ENCODE data around the gene HNF1A.

HNF1A gene

DNA sequence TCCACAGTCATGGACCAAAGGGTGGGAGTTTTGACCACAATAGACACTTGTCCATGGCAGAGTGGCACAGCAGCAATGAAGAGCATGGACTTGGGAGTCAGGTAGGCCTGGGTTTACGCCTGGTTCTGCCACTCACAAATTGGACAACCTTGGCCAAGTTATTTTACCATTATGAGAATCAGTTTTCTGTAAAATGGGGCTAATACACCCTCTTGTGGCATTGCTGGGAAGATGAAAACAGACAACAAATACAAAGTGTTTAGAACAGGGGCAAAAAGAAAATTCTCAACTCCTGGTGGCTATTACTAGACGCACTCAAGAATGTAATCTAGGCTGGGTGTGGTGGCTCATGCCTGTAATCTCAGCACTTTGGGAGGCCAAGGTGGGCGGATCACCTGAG lies 35.4 kb downstream of the HNF1A start:
- no peaks in the 10 kb centered on the region for H3F3A ChIP-seq (ENCODE audit: low read depth)
- peaks cover 9% of the 10 kb centered on the region for H3K79me2 ChIP-seq (ENCODE audit: insufficient read depth, low read length)
- no peak overlapping the region for H3K4me3 ChIP-seq (ENCODE audit: low read length, poor library complexity, severe bottlenecking)
- no peaks in the 10 kb centered on the region for H4K20me1 ChIP-seq (ENCODE audit: insufficient read depth, low read length, poor library complexity, severe bottlenecking)
- no peaks in the 10 kb centered on the region for H3K9me2 ChIP-seq (replicated peaks; ENCODE audit: low read depth, low read length)
- peaks cover 7% of the 10 kb centered on the region; the same call in 1 of the 2 replicates for H3K36me3 ChIP-seq (ENCODE audit: insufficient read depth, low read length)
- no peak overlapping the region for H2AFZ ChIP-seq (ENCODE audit: low read length)
- no peak for TF ChIP-seq EZH2phosphoT487 (IDR thresholded peaks at IDR 0.05; ENCODE audit: borderline replicate concordance)
- TF ChIP-seq, protein P1, sequence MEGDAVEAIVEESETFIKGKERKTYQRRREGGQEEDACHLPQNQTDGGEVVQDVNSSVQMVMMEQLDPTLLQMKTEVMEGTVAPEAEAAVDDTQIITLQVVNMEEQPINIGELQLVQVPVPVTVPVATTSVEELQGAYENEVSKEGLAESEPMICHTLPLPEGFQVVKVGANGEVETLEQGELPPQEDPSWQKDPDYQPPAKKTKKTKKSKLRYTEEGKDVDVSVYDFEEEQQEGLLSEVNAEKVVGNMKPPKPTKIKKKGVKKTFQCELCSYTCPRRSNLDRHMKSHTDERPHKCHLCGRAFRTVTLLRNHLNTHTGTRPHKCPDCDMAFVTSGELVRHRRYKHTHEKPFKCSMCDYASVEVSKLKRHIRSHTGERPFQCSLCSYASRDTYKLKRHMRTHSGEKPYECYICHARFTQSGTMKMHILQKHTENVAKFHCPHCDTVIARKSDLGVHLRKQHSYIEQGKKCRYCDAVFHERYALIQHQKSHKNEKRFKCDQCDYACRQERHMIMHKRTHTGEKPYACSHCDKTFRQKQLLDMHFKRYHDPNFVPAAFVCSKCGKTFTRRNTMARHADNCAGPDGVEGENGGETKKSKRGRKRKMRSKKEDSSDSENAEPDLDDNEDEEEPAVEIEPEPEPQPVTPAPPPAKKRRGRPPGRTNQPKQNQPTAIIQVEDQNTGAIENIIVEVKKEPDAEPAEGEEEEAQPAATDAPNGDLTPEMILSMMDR (conservative IDR thresholded peaks at IDR 0.05; ENCODE audit: low read length): peak; percentile 36; the same call in 1 of the 2 replicates
- no peak overlapping the region for H3K4me2 ChIP-seq (ENCODE audit: low read depth, low read length, poor library complexity, severe bottlenecking)
- no peaks in the 10 kb centered on the region for H3K27me3 ChIP-seq (ENCODE audit: insufficient read depth, low read length, poor library complexity, severe bottlenecking)
- H3K9ac ChIP-seq (ENCODE audit: low read depth, low read length, poor library complexity, severe bottlenecking): no peak overlapping the region
- H3K9me3 ChIP-seq (ENCODE audit: insufficient read depth, low read depth, low read length): no peaks in the 10 kb centered on the region
- peaks cover 13% of the 10 kb centered on the region for H3K4me1 ChIP-seq (ENCODE audit: insufficient read depth, low read length, poor library complexity, severe bottlenecking)

DNA sequence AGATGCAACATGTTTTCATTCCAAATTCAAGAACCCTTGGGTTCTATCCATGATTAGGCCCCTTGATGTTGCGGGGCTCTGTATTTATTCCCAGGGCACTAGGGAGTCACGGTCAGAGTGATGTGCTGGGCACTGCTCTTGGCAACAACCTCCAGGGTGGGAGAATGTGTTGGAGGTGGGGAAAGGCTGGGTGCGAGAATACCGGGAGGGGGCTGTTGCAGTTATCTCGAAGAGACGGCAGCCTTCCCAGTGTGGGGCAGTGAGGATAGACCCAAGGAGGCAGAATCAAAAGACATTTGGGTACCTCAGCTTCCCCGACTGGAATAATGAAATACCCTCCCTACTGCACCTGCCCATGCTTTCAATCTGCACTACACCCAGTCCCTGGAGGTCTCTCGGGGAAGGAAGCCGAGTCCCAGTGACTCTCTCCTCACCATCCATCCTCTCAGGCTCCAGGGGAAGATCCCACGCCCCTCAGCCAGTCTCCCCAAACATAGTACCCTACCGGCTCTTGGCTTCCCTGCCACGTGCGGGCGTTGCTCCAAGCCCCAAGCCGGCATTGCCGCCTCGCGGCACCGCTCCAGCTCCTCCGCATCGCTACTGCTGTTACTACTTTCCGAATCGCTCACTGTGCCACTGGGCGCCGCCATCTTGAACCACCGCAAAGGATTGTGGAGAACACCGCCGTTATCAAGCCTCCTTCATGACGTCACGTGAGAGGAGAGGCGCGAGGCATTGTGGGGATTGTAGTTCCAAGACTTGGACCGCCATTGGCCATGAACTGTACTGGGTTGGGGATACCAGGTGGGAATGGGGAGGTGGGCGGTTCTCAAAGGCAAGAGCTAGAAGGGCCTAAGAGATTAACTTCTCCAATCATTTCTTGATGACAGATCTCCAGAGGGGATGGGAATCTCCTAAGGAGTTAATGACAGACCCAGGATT lies 37.8 kb downstream of the HNF1A start, which contains the start of gene C12orf43:
Gene C12orf43 (minus strand): TSS at position 663 of the 942 bp plus-strand sequence. CDS start 13 bp downstream, at position 650.
- H3K9ac ChIP-seq (ENCODE audit: low read depth, low read length, poor library complexity, severe bottlenecking): peak within 1 kb of the TSS; percentile 70
- H2AFZ ChIP-seq (ENCODE audit: low read length): peak within 1 kb of the TSS; percentile 71
- peaks cover 9% of the 10 kb centered on the region for H3K79me2 ChIP-seq (ENCODE audit: insufficient read depth, low read length)
- peak within 1 kb of the TSS; percentile 84 for H3K4me3 ChIP-seq (ENCODE audit: low read length, poor library complexity, severe bottlenecking)
- H3K9me3 ChIP-seq (ENCODE audit: insufficient read depth, low read depth, low read length): no peaks in the 10 kb centered on the region
- H3K36me3 ChIP-seq (ENCODE audit: insufficient read depth, low read length): no peaks in the 10 kb centered on the region
- no peaks in the 10 kb centered on the region for H3K27me3 ChIP-seq (ENCODE audit: insufficient read depth, low read length, poor library complexity, severe bottlenecking)
- peak within 1 kb of the TSS; percentile 88 for H3K4me2 ChIP-seq (ENCODE audit: low read depth, low read length, poor library complexity, severe bottlenecking)
- H4K20me1 ChIP-seq (ENCODE audit: insufficient read depth, low read length, poor library complexity, severe bottlenecking): no peaks in the 10 kb centered on the region
- peaks cover 13% of the 10 kb centered on the region for H3K4me1 ChIP-seq (ENCODE audit: insufficient read depth, low read length, poor library complexity, severe bottlenecking)
- no peaks in the 10 kb centered on the region for H3K9me2 ChIP-seq (replicated peaks; ENCODE audit: low read depth, low read length)
- TF ChIP-seq, protein P1 (conservative IDR thresholded peaks at IDR 0.05; ENCODE audit: low read length): no peak
- TF ChIP-seq EZH2phosphoT487 (IDR thresholded peaks at IDR 0.05; ENCODE audit: borderline replicate concordance): no peak
- H3F3A ChIP-seq (ENCODE audit: low read depth): no peaks in the 10 kb centered on the region

DNA sequence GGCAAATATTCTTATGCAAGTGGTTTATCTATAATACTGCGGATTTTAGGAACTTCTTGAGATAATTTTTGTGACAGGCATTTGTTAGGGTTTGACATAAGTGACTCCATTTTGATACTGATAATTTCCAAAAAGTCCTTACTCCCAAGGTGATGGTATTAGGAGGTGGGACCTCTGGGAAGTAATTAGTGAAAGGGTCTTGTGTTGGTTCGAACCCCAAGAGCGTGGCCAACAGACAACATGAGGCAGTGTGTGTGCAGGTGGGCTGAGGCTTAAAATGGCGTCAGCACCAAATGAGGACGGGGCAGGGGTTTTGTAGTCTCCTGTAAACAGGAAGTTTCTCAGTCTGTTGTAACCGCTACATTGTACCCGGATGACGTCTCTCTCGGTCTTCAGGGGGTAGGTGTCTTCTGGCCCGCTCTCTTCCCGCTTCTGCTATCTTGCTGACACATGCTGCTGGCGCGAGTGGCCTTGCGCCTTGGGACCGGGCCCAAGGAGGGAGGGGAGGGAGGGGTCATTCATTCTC lies 39.7 kb downstream of the HNF1A start:
- no peaks in the 10 kb centered on the region for H3K36me3 ChIP-seq (ENCODE audit: insufficient read depth, low read length)
- H3K9me3 ChIP-seq (ENCODE audit: insufficient read depth, low read depth, low read length): no peaks in the 10 kb centered on the region
- no peak overlapping the region for H3K4me3 ChIP-seq (ENCODE audit: low read length, poor library complexity, severe bottlenecking)
- H3K27me3 ChIP-seq (ENCODE audit: insufficient read depth, low read length, poor library complexity, severe bottlenecking): no peaks in the 10 kb centered on the region
- H3K4me1 ChIP-seq (ENCODE audit: insufficient read depth, low read length, poor library complexity, severe bottlenecking): peaks cover 13% of the 10 kb centered on the region
- no peaks in the 10 kb centered on the region for H4K20me1 ChIP-seq (ENCODE audit: insufficient read depth, low read length, poor library complexity, severe bottlenecking)
- H3K9ac ChIP-seq (ENCODE audit: low read depth, low read length, poor library complexity, severe bottlenecking): no peak overlapping the region
- H3K4me2 ChIP-seq (ENCODE audit: low read depth, low read length, poor library complexity, severe bottlenecking): no peak overlapping the region
- TF ChIP-seq EZH2phosphoT487 (IDR thresholded peaks at IDR 0.05; ENCODE audit: borderline replicate concordance): no peak
- TF ChIP-seq, protein P1 (conservative IDR thresholded peaks at IDR 0.05; ENCODE audit: low read length): no peak
- no peak overlapping the region for H2AFZ ChIP-seq (ENCODE audit: low read length)
- H3K9me2 ChIP-seq (replicated peaks; ENCODE audit: low read depth, low read length): no peaks in the 10 kb centered on the region
- peaks cover 9% of the 10 kb centered on the region for H3K79me2 ChIP-seq (ENCODE audit: insufficient read depth, low read length)
- H3F3A ChIP-seq (ENCODE audit: low read depth): no peaks in the 10 kb centered on the region
